ENCODE data around the gene INPP4B.

Gene INPP4B

GRCh38 chr4:142846108-142846728 is at the start of gene INPP4B:
Gene INPP4B, minus strand, starts transcription at chr4:142846301.
- no peak for DNase-seq

GRCh38 chr4:142893012-142893411 is 46.9 kb upstream of the INPP4B start:
- DNase-seq, result no peak

- no peak for DNase-seq
Observed at GRCh38 chr4:142886566-142886965, 40.5 kb upstream of the INPP4B start.

- no peak for DNase-seq
Observed at GRCh38 chr4:142883040-142883832, 37.1 kb upstream of the INPP4B start.

GRCh38 chr4:142882159-142882558 is 36.1 kb upstream of the INPP4B start:
- DNase-seq, result no peak

- no peak for DNase-seq
Observed at GRCh38 chr4:142881331-142881730, 35.2 kb upstream of the INPP4B start.

GRCh38 chr4:142875117-142875516 is 29.0 kb upstream of the INPP4B start:
- DNase-seq, result no peak

GRCh38 chr4:142874684-142875083 is 28.6 kb upstream of the INPP4B start:
- no peak for DNase-seq

GRCh38 chr4:142866685-142867084 is 20.6 kb upstream of the INPP4B start:
- no peak for DNase-seq

- DNase-seq, result no peak
Observed at GRCh38 chr4:142861351-142861750, 15.2 kb upstream of the INPP4B start.

GRCh38 chr4:142858965-142859364 is 12.9 kb upstream of the INPP4B start:
- no peak for DNase-seq

- no peak for DNase-seq
Observed at GRCh38 chr4:142858446-142858845, 12.3 kb upstream of the INPP4B start.

- no peak for DNase-seq
Observed at GRCh38 chr4:142856576-142856975, 10.5 kb upstream of the INPP4B start.

- no peak for DNase-seq
Observed at GRCh38 chr4:142850478-142850877, 4.4 kb upstream of the INPP4B start.

GRCh38 chr4:142846729-142847596 is 862 bp upstream of the INPP4B start:
- DNase-seq, result no peak

- DNase-seq, result no peak
Observed at GRCh38 chr4:142845293-142846107, 601 bp downstream of the INPP4B start.

GRCh38 chr4:142844782-142845181 is 1.3 kb downstream of the INPP4B start:
- DNase-seq, result no peak

- no peak for DNase-seq
Observed at GRCh38 chr4:142840516-142841123, 5.5 kb downstream of the INPP4B start.

- no peak for DNase-seq
Observed at GRCh38 chr4:142838778-142839177, 7.3 kb downstream of the INPP4B start.

- no peak for DNase-seq
Observed at GRCh38 chr4:142832022-142832421, 14.1 kb downstream of the INPP4B start.

- DNase-seq, result no peak
Observed at GRCh38 chr4:142826503-142827241, 19.4 kb downstream of the INPP4B start.
